ENCODE measurements around the gene HAUS8. TPM values are rescaled to one million over a fixed set of nuclear protein-coding genes. Genes with fewer than 3 reads are reported as not detected.
A peak's percentile ranks its signal among the peaks of the same experiment; 100 is the strongest.

Gene HAUS8
- total and polyA plus RNA-seq, 2 of the 8 experiments (the other 6 are each of a cell fraction or from before 2014, with no cell fraction given) = 18.4 to 23.2 TPM

DNA sequence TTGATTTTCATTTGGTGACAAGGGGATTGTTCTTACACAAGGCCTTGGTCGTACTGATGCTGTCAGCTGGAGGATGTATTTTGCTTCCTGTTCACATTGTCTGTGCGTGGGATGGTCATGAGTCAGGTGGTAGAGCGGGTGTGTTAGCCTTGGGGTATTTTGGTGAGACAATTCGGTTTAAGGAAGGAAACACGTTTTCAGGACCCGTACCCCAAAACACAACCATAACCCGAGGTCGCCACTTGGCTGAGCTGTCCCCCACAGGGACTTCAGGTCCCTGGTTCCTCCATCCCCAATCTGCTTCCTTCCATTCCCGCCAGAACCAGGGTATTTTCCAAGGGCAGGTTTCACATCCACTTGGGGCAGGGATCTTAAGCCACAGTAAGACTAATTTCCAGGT, 15.3 kb upstream of the HAUS8 start:
- Histone ChIP-seq H2AK5ac (ENCODE audit: low read depth, low read length) (no peak overlapping the region), H4K91ac (replicated peaks; ENCODE audit: insufficient read length, low read length) (no peak overlapping the region), H3K23ac (ENCODE audit: insufficient read length) (no peak overlapping the region), H2AFZ (ENCODE audit: low read length) (no peak overlapping the region), H3K23me2 (ENCODE audit: low read depth, low read length) (no peaks in the 10 kb centered on the region), H3K56ac (replicated peaks; ENCODE audit: insufficient read length, low read depth, low read length) (no peak overlapping the region), H3K79me2 (ENCODE audit: control insufficient read depth in 1 of 2, insufficient read depth in 2 of 2, low read length in 2 of 2) (peaks cover 0 to 37% of the 10 kb centered on the region in 2 experiments; a peak in 2 of 4 replicates), H3K9ac (replicated peaks in 1 of 4; ENCODE audit: extremely low read depth in 1 of 4, low read depth in 3 of 4, low read length in 3 of 4) (no peak overlapping the region), H4K20me1 (replicated peaks in 1 of 2; ENCODE audit: control insufficient read depth in 1 of 2, insufficient read depth in 2 of 2, low read length in 2 of 2) (peaks cover 4 to 18% of the 10 kb centered on the region in 2 experiments), H2BK20ac (ENCODE audit: low read length) (no peak overlapping the region), H3K4me3 (ENCODE audit: extremely low read depth in 1 of 4, insufficient read depth in 2 of 4, low read depth in 3 of 4, low read length in 4 of 4) (no peak overlapping the region), H2BK5ac (ENCODE audit: low read depth, low read length) (no peak overlapping the region), H3K4me1 (replicated peaks in 1 of 4; ENCODE audit: control insufficient read depth in 3 of 4, insufficient read depth in 4 of 4, low read length in 3 of 4) (peaks cover 0 to 5% (median 0%) of the 10 kb centered on the region in 4 experiments; a peak in 1 of 7 replicates), H4K5ac (ENCODE audit: insufficient read length, low read depth, low read length) (no peak overlapping the region), H3K4me2 (ENCODE audit: insufficient read depth in 1 of 2, low read depth in 2 of 2, low read length in 2 of 2) (no peak overlapping the region), H3K27ac (ENCODE audit: low read depth, low read length) (no peak overlapping the region; the same call in 1 of the 2 replicates), H2BK120ac (replicated peaks; ENCODE audit: low read depth, low read length) (no peak overlapping the region), H3K9me3 (ENCODE audit: insufficient read depth in 2 of 2, low read depth in 1 of 2, low read length in 1 of 2) (no peaks in the 10 kb centered on the region), H2BK15ac (ENCODE audit: low read length) (0 out of 2 replicates have a peak overlapping the region, but pooled peaks have one; percentile 61), H3K18ac (ENCODE audit: extremely low read depth, low read length) (no peak overlapping the region), H4K8ac (ENCODE audit: extremely low read depth, insufficient read depth, low read length) (no peak overlapping the region), H3K36me3 (ENCODE audit: control insufficient read depth in 2 of 4, insufficient read depth in 4 of 4, low read length in 3 of 4) (no peaks in the 10 kb centered on the region), H3K4ac (replicated peaks; ENCODE audit: insufficient read length, low read depth, low read length) (no peak overlapping the region), H3K27me3 (replicated peaks in 1 of 4; ENCODE audit: control insufficient read depth in 3 of 4, extremely low read depth in 1 of 4, insufficient read depth in 3 of 4, low read length in 3 of 4) (no peaks in the 10 kb centered on the region), H2BK12ac (ENCODE audit: low read depth, low read length) (no peak overlapping the region), H3K79me1 (ENCODE audit: low read depth, low read length) (peaks cover 20% of the 10 kb centered on the region), H3K14ac (ENCODE audit: insufficient read length) (no peak overlapping the region)
- TF ChIP-seq SP2 (IDR thresholded peaks at IDR 0.05; ENCODE audit: low read length) (no peak), BACH1 (IDR thresholded peaks at IDR 0.05; ENCODE audit: low read length) (no peak), RFX5 (IDR thresholded peaks at IDR 0.05; ENCODE audit: borderline replicate concordance, low read depth, low read length) (no peak), ATF2 (IDR thresholded peaks at IDR 0.05; ENCODE audit: low read length) (no peak), HDAC2 (IDR thresholded peaks at IDR 0.05; ENCODE audit: borderline replicate concordance in 1 of 2, low read depth in 2 of 2, low read length in 2 of 2) (no peak), CBX5 (IDR thresholded peaks at IDR 0.05; ENCODE audit: low read depth, low read length) (no peak)
- TF ChIP-seq, protein P1, sequence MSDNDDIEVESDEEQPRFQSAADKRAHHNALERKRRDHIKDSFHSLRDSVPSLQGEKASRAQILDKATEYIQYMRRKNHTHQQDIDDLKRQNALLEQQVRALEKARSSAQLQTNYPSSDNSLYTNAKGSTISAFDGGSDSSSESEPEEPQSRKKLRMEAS (IDR thresholded peaks at IDR 0.05) = no peak
- CTCF ChIA-PET (ENCODE audit: partially characterized antibody) = interaction anchor here (0.9 kb wide), 1 partner anchor 22 kb away, joined by 3 read pairs; no protein-coding TSS in a partner anchor
- 90% methylated on average over 9 of the region's 9 CpGs; no CpG with 5 or more reads in 1 of the 2 experiments for WGBS, 2 experiments (ENCODE audit: extremely low coverage in 1 of 2, insufficient coverage in 1 of 2, insufficient read length in 1 of 2, insufficient replicate concordance in 2 of 2, low coverage in 1 of 2, low lambda C conversion rate in 2 of 2, missing lambda C conversion rate in 1 of 2)
- no peak for FAIRE-seq
- no peak for DNase-seq (ENCODE audit: low read depth in 1 of 2, low spot score in 2 of 2)
- POLR2A ChIA-PET (ENCODE audit: partially characterized antibody) = interaction anchor here (1.1 kb wide), 1 partner anchor 20 kb away, joined by 3 read pairs; no protein-coding TSS in a partner anchor

All from H1 (cell line).